GM12891 (cell line): ENCODE measurements around the gene SLC15A3.

ENCODE experiments used
- PAX5 ChIP-seq: IDR thresholded peaks from 2 replicates; pipeline ENCODE4 v1.6.1; 2011; ENCODE audit warnings: low read length, moderate library complexity, mild to moderate bottlenecking; ENCODE audit not compliant: insufficient read depth, severe bottlenecking
- POLR2A ChIP-seq: IDR thresholded peaks from 2 replicates; pipeline ENCODE4 v1.6.1; 2011; ENCODE audit warnings: low read depth, low read length, control low read depth
- POLR2AphosphoS5 ChIP-seq: IDR thresholded peaks from 2 replicates; pipeline ENCODE4 v1.6.1; 2011; ENCODE audit warnings: low read depth, low read length, control low read depth
- POU2F2 ChIP-seq: IDR thresholded peaks from 2 replicates; pipeline ENCODE4 v1.6.1; 2011; ENCODE audit warnings: low read depth, mild to moderate bottlenecking, control low read depth, low read length, moderate library complexity
- SPI1 ChIP-seq: IDR thresholded peaks from 2 replicates; pipeline ENCODE4 v1.6.1; 2011; ENCODE audit warnings: low read depth, low read length, control low read depth
- TAF1 ChIP-seq: IDR thresholded peaks from 2 replicates; pipeline ENCODE4 v1.6.1; 2011; ENCODE audit warnings: low read depth, low read length, control low read depth

GRCh38 chr11:60927600-60927999 lies 24.4 kb downstream of the SLC15A3 start:
- TF ChIP-seq POLR2A (no peak), POLR2AphosphoS5 (no peak), TAF1 (no peak), SPI1 (no peak), PAX5 (no peak), POU2F2 (no peak)
